WTC11 (cell line): Measurements from ENCODE around the gene SLAIN1. TPM values are rescaled to one million over a fixed set of nuclear protein-coding genes. Genes with fewer than 3 reads are reported as not detected.
"Not testable (repeated sequence)": the region's sequence is repeated elsewhere in the genome, so short reads cannot be mapped to it uniquely, and the experiment has no call there.

ENCODE experiments used
- ATAC-seq: fragments of 200-7000 bp; cut with Tn5 transposase; 2 replicates; pipeline ENCODE4 v1.10.0; 2021; ENCODE audit warnings: mild to moderate bottlenecking, moderate library complexity
- CTCF ChIA-PET: fragments of 300-600 bp; sonication (Branson Sonifier 250); formaldehyde crosslinking; loops from one replicate; lab custom pipeline; 2021; ENCODE audit warnings: antibody characterized with exemption; lab: Charles Lee
- POLR2A ChIA-PET: fragments of 350-600 bp; sonication (Branson Sonifier 250); formaldehyde crosslinking; loops from one replicate; lab custom pipeline; 2021; ENCODE audit warnings: antibody characterized with exemption; lab: Charles Lee
- DNase-seq: peaks from one replicate; pipeline ENCODE4 v3.0.0; 2021; ENCODE audit warnings: low spot score
- H3K27ac Mint-ChIP-seq: 2 replicates; pipeline ENCODE4 v1.8.0; 2021; ENCODE audit warnings: mixed read lengths
- H3K27me3 Mint-ChIP-seq: 2 replicates; pipeline ENCODE4 v1.8.0; 2021; ENCODE audit warnings: low read depth, mild to moderate bottlenecking, moderate library complexity, mixed read lengths
- H3K36me3 Mint-ChIP-seq: 2 replicates; pipeline ENCODE4 v1.8.0; 2021; ENCODE audit warnings: mixed read lengths
- H3K4me1 Mint-ChIP-seq: 2 replicates; pipeline ENCODE4 v1.8.0; 2022; ENCODE audit warnings: mixed read lengths
- H3K4me3 Mint-ChIP-seq: 2 replicates; pipeline ENCODE4 v1.8.0; 2021; ENCODE audit warnings: mild to moderate bottlenecking, moderate library complexity, mixed read lengths
- H3K9me3 Mint-ChIP-seq: 2 replicates; pipeline ENCODE4 v1.8.0; 2021; ENCODE audit warnings: mixed read lengths
- ARID4B ChIP-seq: sonication (generic); formaldehyde crosslinking; IDR thresholded peaks from 2 replicates; pipeline ENCODE4 v1.8.0; 2023; ENCODE audit warnings: missing genetic modification reagents, mild to moderate bottlenecking, borderline replicate concordance
- ATF6 ChIP-seq: sonication (generic); formaldehyde crosslinking; IDR thresholded peaks from 2 replicates; pipeline ENCODE4 v1.8.1; 2023; ENCODE audit warnings: mild to moderate bottlenecking, missing genetic modification reagents
- CBFB ChIP-seq: sonication (generic); formaldehyde crosslinking; IDR thresholded peaks from 2 replicates; pipeline ENCODE4 v1.8.1; 2022; ENCODE audit warnings: mild to moderate bottlenecking, low read depth, missing genetic modification reagents
- CREM ChIP-seq: sonication (generic); formaldehyde crosslinking; IDR thresholded peaks from 2 replicates; pipeline ENCODE4 v1.8.1; 2022; ENCODE audit warnings: mild to moderate bottlenecking, missing genetic modification reagents, moderate library complexity
- E2F1 ChIP-seq: sonication (generic); formaldehyde crosslinking; IDR thresholded peaks from 2 replicates; pipeline ENCODE4 v1.8.0; 2022; ENCODE audit warnings: mild to moderate bottlenecking, missing genetic modification reagents
- ELF4 ChIP-seq: sonication (generic); formaldehyde crosslinking; IDR thresholded peaks from 2 replicates; pipeline ENCODE4 v1.8.1; 2022; ENCODE audit warnings: low read depth, mild to moderate bottlenecking, moderate library complexity, missing genetic modification reagents
- FOXP4 ChIP-seq: sonication (generic); formaldehyde crosslinking; IDR thresholded peaks from 2 replicates; pipeline ENCODE4 v1.8.0; 2022; ENCODE audit warnings: mild to moderate bottlenecking, missing genetic modification reagents
- HMGXB4 ChIP-seq: sonication (generic); formaldehyde crosslinking; IDR thresholded peaks from 2 replicates; pipeline ENCODE4 v1.8.1; 2023; ENCODE audit warnings: mild to moderate bottlenecking, moderate library complexity, missing genetic modification reagents
- JUN ChIP-seq: sonication (generic); formaldehyde crosslinking; IDR thresholded peaks from 2 replicates; pipeline ENCODE4 v1.8.0; 2023; ENCODE audit warnings: mild to moderate bottlenecking, missing genetic modification reagents
- PRDM15 ChIP-seq: sonication (generic); formaldehyde crosslinking; IDR thresholded peaks from 2 replicates; pipeline ENCODE4 v1.8.0; 2022; ENCODE audit warnings: missing genetic modification reagents
- RORB ChIP-seq: fragments of 250-450 bp; sonication (Bioruptor Pico); IDR thresholded peaks from 2 replicates; pipeline ENCODE4 v1.9.0; 2021; ENCODE audit warnings: mild to moderate bottlenecking
- USF1 ChIP-seq: sonication (generic); formaldehyde crosslinking; IDR thresholded peaks from 2 replicates; pipeline ENCODE4 v1.8.0; 2022; ENCODE audit warnings: mild to moderate bottlenecking, missing genetic modification reagents
- ZNF671 ChIP-seq: fragments of 250-450 bp; sonication (Bioruptor Pico); IDR thresholded peaks from 2 replicates; pipeline ENCODE4 v1.8.0; 2021; ENCODE audit warnings: mild to moderate bottlenecking
- total RNA-seq: library from RNA; stranded (reverse); gene quantifications from 3 replicates; pipeline ENCODE4 v1.2.3, GENCODE V29; 2021

SLAIN1 gene
- total RNA-seq, 1 experiment from 2014 or later: 29.7 TPM

GRCh38 chr13:77660841-77661250 is 36.6 kb upstream of the SLAIN1 start (continued):
- no peak for TF ChIP-seq PRDM15 (CRISPR knock-in tag)
- TF ChIP-seq HMGXB4 (CRISPR knock-in tag): no peak

- DNase-seq, H3K4me3 Mint-ChIP-seq, H3K4me1 Mint-ChIP-seq, H3K36me3 Mint-ChIP-seq, H3K9me3 Mint-ChIP-seq, CTCF ChIA-PET, POLR2A ChIA-PET, ATAC-seq, H3K27me3 Mint-ChIP-seq, H3K27ac Mint-ChIP-seq: not testable (repeated sequence)
Observed at GRCh38 chr13:77662301-77662700, 35.2 kb upstream of the SLAIN1 start.

GRCh38 chr13:77662831-77663230 is 34.7 kb upstream of the SLAIN1 start:
- H3K4me3 Mint-ChIP-seq, H3K27ac Mint-ChIP-seq, H3K27me3 Mint-ChIP-seq, H3K4me1 Mint-ChIP-seq, DNase-seq, POLR2A ChIA-PET, CTCF ChIA-PET, ATAC-seq, H3K9me3 Mint-ChIP-seq, H3K36me3 Mint-ChIP-seq: not testable (repeated sequence)

GRCh38 chr13:77674852-77675251 is 22.6 kb upstream of the SLAIN1 start:
- ATAC-seq (peak; percentile 76), DNase-seq (no peak)
- Mint-ChIP-seq H3K9me3 (peaks cover 31% of the 10 kb centered on the region), H3K36me3 (peaks cover 8% of the 10 kb centered on the region), H3K27ac (no peak overlapping the region), H3K27me3 (no peaks in the 10 kb centered on the region), H3K4me1 (peaks cover 7% of the 10 kb centered on the region), H3K4me3 (no peak overlapping the region)
- POLR2A ChIA-PET: no interaction called here
- CTCF ChIA-PET: no interaction called here
- TF ChIP-seq RORB (CRISPR knock-in tag) (no peak), CREM (CRISPR knock-in tag) (no peak), ARID4B (CRISPR knock-in tag) (no peak), ATF6 (no peak), CBFB (CRISPR knock-in tag) (no peak), ZNF671 (CRISPR knock-in tag) (no peak), ELF4 (CRISPR knock-in tag) (no peak), FOXP4 (no peak), JUN (CRISPR knock-in tag) (no peak), E2F1 (CRISPR knock-in tag) (no peak), USF1 (no peak)
